Testis (tissue), 2 donors: ENCODE data around the gene GRIK2.

Source experiments
- POLR2A ChIP-seq: fragments of 450-650 bp; IDR thresholded peaks from one replicate; pipeline ENCODE4 v1.6.1; 2017; ENCODE audit warnings: antibody characterized with exemption, mild to moderate bottlenecking, moderate library complexity
- TF ChIP-seq, protein P1 (sequence below), 3 experiments: fragments of 450-650 bp in 2 of 3; fragments of 200-600 bp in 1 of 3; sonication (generic) in 1 of 3; IDR thresholded peaks; one replicate each; pipeline ENCODE4 v1.5.1; 2016 to 2019; ENCODE audit warnings: antibody characterized with exemption in 3 of 3, mild to moderate bottlenecking in 2 of 3, moderate library complexity in 1 of 3

- TF ChIP-seq, protein P1, sequence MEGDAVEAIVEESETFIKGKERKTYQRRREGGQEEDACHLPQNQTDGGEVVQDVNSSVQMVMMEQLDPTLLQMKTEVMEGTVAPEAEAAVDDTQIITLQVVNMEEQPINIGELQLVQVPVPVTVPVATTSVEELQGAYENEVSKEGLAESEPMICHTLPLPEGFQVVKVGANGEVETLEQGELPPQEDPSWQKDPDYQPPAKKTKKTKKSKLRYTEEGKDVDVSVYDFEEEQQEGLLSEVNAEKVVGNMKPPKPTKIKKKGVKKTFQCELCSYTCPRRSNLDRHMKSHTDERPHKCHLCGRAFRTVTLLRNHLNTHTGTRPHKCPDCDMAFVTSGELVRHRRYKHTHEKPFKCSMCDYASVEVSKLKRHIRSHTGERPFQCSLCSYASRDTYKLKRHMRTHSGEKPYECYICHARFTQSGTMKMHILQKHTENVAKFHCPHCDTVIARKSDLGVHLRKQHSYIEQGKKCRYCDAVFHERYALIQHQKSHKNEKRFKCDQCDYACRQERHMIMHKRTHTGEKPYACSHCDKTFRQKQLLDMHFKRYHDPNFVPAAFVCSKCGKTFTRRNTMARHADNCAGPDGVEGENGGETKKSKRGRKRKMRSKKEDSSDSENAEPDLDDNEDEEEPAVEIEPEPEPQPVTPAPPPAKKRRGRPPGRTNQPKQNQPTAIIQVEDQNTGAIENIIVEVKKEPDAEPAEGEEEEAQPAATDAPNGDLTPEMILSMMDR (IDR thresholded peaks at IDR 0.05), result no peak
- TF ChIP-seq POLR2A, result no peak
Observed at GRCh38 chr6:101711518-101711917, 318.0 kb downstream of the GRIK2 start.
